GM18909 (cell line): Measurements from ENCODE around the gene ANKFN1.

ENCODE experiments used
- ATAC-seq: cut with Tn5 transposase; IDR thresholded peaks from one replicate; pipeline ENCODE4 v1.9.1; 2021; ENCODE audit warnings: mild to moderate bottlenecking; ENCODE audit not compliant: unreplicated experiment, poor library complexity

The ANKFN1 gene

DNA sequence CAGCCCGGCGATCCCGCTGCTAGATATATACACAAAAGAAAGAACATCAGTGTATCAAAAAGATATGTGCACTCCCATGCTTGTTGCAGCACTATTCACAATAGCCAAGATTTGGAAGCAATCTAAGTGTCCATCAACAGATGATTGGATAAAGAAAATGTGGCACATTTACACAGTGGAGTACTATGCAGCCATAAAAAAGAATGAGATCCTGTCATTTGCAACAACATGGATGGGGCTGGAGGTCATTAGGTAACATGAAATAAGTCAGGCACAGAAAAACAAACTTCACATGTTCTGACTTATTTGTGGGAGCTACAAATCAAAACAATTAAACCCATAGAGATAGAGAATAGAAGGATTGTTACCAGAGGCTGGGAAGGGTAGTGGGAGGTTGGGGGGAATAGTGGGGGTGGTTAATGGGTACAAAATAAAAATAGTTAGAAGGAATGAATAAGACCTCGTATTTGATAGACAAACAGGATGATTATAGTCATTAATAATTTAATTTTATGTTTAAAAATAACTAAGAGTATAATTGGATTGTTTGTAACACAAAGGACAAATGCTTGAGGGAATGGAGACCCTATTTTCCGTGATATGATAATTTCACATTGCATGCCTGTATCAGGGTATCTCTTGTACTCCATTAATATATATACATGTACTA is 263.5 kb downstream of the ANKFN1 start:
- no peak for ATAC-seq

DNA sequence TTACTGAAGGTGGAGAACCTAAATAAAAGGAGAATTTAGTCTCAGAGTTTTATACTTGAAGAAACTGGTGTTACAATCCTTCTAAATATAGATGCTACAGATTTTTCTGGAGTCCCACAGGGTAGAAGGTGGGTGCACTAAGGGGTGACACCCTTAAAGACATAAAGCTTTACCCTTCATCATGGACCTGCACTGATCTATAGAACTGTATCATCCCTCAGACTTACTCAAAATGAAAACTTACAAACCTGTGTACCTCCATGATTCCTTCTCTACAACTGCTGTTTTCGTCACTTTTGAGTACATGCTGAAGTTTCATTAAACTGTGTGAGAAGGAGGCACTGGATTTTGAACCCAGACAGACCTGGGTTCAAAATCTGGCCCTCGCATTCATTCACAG is 270.7 kb downstream of the ANKFN1 start:
- ATAC-seq: no peak

DNA sequence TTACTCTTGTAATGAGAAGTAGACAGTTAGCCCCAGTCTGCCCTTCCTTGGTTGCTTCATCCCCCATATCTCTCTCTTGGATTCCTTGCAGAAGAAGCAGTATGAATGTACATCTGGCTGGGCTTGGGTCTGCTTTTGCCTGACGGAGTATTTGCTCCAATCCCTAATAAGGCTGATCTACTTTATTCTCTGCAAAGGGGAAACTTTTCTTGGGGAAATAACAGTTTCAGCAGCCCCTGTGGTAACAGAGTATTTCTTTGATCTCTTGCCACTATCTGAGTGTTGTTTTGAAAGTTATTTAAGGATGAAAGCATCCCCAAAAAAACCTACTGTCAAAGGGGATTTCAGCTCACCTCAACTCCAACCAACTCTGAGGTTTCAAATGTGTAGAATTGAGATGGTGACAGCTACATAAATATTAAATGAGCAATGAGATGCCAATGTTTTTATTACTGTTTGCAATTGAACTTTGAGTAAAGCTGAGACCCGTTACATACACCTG is 271.3 kb downstream of the ANKFN1 start:
- no peak for ATAC-seq

DNA sequence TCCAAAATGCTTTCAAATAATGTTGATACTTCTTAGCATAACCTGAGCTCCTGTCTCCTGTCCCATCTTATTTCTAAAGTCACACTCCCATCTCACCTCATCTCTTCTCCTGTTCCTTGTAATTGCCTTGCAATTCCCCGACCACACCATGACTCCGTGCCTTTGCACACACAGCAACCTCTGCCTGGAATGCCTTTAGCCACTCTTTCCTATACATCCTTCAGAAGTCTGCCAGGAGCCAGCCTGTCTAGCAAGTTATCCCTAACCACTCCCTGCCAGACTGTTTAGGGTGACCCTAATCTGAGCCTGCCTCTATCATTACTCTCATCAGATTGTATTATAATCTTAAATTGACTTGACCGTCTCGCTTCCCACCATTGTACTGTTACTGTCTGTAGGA is 272.2 kb downstream of the ANKFN1 start:
- ATAC-seq: no peak

DNA sequence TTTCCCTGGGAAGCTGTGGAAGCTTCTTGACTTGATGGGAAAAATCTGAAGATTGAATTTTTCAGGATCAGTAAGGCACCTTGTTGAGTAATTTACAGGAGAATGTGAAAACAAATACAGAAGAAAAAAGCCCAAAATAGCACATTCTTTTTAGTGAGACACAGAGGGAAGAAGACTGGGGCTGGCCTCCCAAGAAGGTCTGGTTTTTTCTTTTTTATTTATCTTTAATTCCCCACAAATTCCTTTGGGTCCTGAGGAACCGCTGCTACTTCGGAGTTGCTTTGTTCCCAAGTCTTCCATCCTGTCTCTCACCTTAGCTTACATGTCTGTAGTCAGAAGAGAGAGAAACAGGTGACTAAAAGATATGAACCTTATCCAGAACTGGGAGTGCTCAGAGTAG is 273.6 kb downstream of the ANKFN1 start:
- no peak for ATAC-seq

DNA sequence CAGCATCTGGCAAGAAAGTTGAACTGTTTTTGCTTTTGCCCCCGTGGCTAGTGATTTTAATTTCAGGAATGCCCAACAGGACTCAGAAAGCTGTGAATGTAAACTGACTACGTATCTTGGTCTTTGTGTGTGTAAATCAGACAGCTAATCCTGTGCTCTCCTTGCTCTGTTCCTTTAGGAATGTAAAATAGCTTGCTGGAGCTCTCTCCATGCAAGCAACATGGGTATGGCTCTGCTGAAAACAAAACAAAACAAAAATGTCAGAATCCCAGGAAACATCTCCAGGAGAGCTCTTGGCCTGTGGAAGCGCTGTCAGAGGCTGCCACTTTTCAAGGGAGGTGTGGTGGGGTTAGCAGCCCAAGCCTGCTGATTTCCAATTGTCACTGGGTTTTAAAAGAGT is 278.5 kb downstream of the ANKFN1 start:
- ATAC-seq: no peak

DNA sequence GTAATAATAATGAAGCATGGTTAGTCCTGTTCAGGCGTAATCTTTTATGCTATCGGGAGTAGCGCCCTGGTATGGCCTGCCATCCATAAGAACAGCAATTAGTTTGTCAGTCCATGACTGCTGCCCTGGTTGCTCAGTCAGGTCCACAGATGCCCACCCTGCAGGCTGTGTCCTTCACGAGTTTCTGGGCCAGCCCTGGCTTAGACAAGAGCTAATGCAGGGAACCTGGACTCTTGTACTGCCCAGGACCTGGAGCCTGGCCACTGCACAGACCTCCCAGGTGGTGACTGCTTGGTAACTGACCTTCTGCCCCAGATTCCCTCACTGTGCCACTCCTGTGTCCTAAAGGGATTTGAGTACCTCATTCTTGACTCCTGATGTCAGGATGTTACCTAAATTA is 279.2 kb downstream of the ANKFN1 start:
- ATAC-seq: no peak

DNA sequence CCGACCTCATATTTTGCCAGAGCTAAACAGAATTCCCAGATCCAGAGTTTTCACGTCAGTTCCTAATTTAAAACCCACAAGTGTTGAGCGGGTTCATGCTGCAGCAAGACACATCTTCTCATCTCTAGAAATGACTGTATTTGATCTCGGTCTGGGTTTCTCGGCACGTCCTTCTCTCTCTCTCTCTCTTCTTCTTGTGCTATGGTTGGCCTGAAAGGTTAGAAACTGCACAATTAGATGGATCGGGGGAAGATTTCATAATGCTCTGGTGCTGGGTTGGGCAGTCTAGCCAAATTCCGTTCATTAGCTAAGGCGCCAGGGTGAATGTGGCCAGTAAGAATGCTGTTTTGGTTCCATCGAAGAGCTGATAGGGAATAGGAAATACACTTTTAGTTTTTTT is 281.3 kb downstream of the ANKFN1 start:
- ATAC-seq: no peak

DNA sequence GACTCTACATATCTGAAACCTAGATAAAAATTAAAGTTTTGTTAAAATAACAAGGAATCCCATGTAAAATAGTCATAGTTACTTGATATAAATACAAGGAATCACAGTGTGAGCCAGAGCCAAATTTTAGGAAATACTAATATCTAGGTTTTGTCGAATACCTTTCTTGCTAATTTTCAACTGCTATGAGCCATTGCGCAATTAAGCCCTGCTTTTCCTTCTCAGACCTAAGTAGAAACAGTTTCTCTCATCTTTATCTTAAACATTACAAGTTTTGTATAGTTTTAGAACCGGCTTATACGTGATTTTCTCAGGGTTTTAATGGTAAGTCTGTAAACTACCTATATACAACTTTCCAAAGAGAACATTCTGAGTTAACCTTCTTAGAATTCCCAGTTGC is 282.9 kb downstream of the ANKFN1 start:
- no peak for ATAC-seq

DNA sequence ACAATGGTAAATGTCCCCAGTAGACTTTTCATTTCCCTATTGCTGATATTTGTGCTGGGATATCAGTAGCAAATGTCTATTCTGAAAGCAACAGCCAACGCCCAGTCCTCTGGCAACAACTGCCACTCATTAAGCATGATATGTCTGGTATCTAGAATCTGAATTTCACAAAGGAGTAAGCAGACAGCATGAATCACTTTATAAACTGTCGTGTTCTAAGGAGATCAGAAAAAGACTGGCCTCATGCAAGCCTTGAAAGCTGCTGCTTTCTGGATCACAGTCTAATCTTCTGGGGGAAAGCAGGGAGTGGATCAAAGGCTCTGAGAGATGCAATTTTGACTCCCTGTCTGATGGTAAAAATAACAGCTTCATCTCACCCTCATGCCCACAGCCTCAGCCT is 287.1 kb downstream of the ANKFN1 start:
- no peak for ATAC-seq

DNA sequence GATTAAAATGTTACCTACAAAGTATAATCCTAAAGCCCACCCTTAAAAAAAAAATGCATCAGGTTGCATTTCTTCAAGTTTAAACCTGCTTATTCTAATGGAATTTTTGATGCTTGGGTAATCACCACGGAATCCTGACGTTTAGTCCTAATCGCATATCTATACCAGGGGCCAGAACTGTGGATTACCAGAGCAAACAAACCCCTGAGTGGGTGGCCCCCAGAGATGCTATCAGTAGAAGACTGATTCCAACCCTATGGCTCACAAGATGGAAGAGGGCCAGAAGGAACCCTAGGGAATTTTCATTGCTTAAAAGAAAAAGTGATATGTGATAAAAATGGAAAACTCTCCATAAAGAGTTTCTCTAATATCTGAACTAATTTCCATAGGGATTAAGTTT is 288.0 kb downstream of the ANKFN1 start:
- ATAC-seq: no peak

DNA sequence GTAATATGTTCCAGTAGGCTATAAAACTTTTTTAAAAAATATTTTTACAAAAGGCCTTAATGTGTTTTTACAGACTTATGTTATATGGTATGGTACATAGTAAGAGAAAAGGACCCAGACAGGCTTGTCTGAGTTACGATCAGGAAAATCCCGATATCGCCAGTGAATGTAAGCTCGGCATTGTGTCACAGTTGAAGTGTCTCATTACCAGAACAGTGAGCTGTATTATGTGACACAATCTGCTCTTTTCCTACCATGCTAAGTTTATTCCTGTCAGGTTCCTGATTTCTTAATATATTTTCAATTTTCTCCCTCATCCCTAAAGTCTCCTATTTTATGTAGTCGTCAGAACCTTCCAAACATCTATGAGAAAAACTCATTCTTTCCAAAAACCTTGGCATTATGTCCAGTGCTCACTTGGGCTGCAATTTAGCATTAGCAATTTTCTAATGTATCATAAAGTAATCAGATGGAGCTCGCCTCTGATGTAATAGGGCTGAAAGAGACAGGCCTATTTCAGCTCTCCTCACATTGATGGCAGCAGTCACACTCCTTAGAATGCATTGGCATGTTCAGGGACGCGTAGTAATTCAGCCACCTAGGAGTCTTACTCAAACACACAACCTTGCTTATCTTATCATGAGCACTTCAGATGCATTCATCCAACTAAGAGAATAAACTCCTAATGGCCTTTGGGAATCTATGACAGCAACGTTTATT is 292.6 kb downstream of the ANKFN1 start:
- ATAC-seq: no peak

DNA sequence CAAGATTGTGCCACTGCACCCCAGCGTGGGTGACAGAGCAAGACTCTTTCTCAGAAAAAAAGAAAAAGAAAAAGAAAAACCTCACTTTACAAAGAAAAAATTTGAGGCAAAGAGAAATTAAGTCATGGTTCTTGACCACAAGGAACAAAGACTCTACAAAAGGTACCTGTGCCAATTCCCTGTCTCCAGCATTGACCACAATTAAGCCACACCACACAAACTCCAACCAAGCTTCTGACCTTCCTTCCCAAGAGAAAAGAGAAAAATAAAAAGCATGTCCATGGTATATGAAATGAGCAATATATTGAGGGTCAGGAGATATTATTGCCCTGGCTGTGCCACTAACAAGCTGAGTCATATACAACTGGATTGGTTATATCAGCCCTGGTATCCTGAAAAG is 293.9 kb downstream of the ANKFN1 start:
- no peak for ATAC-seq

DNA sequence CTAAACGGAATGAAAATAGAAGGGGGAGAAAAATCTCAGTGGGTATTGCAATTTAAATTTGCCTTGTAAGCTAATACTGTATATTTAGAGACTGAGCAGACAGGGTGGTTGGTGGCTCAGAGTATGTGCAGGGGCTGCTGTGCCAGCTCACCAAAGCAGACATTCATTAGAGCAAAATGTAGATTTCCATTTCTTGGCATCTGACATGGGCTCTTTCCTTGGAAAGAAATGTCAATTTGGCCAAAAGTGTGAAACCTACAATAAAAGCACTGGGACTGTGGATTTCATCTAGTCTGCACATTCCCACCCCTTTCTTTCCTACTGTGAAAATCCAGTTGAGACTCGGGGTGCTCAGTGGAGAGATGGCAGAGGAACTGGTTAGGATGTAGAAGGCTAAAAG is 295.1 kb downstream of the ANKFN1 start:
- ATAC-seq: no peak

DNA sequence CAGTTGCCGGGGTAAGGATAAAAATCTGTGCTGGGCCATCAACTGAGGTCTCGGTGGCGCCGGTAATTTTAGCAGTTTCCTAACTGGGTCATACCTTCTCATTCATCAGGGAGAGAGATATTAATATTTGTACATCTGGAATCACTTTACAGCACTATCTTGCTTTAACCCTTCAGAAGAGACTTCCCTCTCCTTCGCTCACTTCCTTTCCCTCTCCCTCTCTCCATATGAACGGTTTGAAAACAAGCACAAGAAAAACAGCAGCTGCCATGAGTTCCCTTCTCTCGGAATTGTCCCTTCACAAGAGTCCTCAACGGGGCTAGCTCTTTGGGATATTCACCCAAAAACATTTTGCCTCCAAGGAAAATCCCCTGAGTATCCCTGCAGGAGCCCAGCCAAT is 295.9 kb downstream of the ANKFN1 start:
- ATAC-seq: no peak

DNA sequence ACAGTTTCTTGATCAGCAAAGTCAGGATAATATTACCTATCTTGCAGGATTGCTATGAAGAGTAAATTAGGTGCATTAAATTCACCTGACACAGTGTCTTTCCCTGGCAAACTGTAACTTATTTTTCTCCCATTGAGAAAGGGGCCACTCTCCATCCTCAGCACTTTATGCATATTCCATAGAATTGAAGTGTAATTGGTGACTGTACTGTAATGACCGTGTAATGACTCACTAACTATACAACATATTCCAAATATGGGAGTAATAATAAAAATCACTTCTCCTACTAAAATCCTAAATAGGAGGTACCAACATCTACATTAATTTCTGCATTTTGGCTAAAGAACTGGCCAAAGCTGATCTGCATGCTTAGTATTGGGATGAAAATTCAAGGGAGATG is 298.4 kb downstream of the ANKFN1 start:
- no peak for ATAC-seq

DNA sequence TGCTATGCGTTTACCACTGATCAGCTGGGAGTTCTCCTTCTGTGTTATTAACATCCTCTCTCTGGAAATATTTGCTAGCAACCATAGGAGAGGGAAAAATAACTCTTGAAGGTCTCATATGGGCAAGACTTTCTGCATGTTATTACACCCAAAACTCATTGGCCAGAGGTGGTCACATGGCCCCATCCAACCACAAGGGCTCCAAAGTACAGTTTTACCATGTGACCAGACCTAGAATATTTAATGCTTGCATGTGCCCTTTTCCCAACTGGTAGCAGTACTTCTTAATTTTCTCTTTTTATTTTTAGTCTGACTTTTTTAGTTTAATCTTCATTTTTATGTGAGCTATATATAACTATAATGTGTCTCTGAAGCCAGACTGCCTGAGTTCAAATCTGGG is 299.2 kb downstream of the ANKFN1 start:
- ATAC-seq: no peak

DNA sequence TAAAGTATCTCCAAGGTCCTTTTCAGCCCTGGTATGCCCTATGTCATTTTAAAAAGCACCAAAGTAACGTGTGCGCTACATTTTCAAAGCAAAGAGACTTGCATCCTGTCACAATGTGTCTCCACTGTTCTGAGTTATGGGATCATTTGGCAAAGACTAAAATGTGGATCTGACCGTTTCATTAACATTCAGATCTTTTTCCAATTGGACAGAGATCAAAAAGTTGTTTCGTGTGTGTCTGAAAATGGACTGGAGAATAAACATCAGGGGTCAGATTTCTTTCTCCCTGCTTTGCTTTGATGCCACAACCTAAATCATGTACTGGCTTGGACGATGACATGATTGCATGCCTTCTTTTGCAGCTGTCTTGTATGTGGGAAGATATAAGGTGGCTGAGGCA is 304.2 kb downstream of the ANKFN1 start:
- ATAC-seq: no peak

DNA sequence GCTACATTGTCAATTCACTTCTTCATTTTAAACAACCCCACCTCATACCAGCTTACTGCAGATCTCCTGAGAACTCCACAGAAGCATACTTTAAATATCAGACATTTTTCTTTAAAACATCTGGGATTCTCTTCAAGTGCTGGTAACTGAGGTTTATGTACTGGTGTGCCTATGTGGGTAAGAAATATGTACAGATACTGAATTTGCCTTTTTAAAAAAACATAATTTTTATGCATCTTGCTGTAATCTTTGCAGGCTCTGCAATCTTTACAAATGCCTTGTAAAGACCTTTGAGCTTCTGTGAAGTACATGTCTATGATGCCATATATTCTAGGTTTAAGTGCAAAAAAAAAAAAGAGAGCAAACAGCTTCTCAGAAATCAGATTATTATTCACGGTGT is 312.6 kb downstream of the ANKFN1 start:
- ATAC-seq: no peak

DNA sequence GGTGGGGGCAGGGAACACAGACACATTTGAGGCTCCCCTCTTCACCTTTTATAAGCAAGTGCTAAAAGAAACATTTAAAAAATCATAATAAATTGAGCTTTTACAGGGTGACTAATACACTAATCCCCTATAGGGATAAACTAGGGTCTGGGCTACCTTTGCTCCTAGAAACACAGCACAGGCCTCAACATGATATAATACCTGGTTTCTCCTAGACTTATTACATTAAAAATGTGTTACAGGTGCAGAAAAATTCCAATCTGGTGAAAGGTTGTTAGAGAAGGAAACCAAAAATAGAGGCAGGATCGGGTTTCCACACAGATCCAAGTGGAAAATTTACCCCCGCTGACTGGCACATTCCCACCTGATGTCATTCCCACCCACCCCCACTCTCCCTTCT is 315.6 kb downstream of the ANKFN1 start:
- ATAC-seq: no peak

DNA sequence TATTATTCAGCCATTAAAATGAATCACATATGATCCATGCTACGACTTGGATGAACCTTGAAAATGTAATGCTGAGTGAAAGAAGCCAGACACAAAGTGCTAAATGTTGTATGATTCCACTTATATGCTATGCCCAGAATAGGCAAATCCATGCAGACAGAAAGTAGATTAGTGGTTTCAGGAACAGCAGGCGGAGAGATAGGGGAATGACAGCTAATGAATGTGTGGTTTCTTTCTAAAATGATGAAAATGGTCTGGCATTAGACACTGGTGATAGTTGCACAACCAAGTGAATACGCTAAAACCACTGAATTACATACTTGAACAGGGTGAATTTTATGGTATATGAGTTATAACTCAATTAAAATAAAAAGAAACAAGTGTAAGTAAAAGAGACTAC is 318.4 kb downstream of the ANKFN1 start:
- ATAC-seq: no peak

DNA sequence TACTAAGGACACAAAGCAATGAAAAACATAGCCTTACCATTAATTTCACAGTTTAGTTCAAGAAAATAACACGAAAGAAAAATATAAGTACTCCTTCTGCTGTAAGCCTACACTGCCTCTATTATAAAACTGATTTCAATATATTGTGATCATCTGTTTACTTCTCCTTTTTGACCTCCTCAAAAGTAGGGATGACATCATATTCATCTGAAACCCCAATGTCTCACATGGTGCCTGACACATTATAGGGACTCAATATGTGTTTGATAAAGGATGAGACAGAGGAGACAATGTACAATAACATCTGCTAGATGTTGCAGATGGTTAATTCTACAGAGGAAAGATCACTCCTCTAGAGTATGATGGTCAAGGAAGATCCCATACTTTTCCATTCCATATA is 321.8 kb downstream of the ANKFN1 start:
- no peak for ATAC-seq
